GM18867 (cell line): ENCODE data around the gene L1CAM.

ENCODE experiments used
- ATAC-seq: cut with Tn5 transposase; IDR thresholded peaks from one replicate; pipeline ENCODE4 v1.9.1; 2021; ENCODE audit warnings: mild to moderate bottlenecking, moderate library complexity; ENCODE audit not compliant: unreplicated experiment

Gene L1CAM

DNA sequence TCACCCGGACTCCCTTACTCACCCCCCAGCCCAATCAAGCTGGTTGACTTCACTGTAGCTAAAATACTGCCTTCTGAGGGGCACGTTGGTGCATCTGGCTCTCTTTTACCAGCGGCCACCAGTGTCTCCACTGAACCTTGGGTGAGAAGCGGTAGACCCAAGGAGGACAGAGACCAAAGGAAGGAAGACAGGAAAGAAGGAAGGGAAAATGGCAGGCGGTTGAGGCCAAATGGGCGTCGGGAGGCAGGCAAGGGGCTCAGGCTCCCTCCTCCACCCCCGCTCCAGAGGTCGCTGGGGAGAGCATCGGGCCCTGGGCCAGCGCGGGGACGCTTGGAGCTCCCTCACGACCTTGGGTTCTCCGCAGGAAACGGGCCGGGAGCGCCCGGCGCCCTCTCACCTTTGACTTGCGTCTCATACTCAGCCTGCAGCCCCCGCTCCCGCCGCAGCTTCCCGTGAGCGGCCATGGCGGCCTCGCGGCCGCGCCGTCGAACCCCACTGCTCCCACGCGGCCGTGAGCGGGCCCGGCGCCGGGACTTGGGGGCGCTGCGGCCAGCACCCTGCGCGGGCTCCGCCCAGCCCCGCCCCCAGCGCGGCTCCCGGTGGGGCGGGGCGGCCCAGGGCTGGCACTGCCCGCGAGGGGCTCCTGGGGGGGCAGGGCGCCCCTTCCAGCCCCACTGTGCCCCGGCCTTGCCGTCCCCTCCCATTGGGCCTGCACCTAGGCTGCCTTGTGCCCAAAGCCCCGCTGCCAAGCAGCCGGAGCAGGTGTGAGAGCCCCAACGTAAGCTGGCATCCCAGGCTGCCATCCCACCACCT, 40.0 kb upstream of the L1CAM start, which contains the start of gene ARHGAP4:
Gene ARHGAP4, minus strand, starts transcription at position 526 of the 813 bp plus-strand sequence. Its CDS starts 62 bp downstream, at position 464.
- ATAC-seq, result no peak

- ATAC-seq, result no peak
Observed at GRCh38 chrX:153925387-153925738, 39.4 kb upstream of the L1CAM start.

GRCh38 chrX:153924149-153924861, 38.3 kb upstream of the L1CAM start:
- no peak for ATAC-seq

DNA sequence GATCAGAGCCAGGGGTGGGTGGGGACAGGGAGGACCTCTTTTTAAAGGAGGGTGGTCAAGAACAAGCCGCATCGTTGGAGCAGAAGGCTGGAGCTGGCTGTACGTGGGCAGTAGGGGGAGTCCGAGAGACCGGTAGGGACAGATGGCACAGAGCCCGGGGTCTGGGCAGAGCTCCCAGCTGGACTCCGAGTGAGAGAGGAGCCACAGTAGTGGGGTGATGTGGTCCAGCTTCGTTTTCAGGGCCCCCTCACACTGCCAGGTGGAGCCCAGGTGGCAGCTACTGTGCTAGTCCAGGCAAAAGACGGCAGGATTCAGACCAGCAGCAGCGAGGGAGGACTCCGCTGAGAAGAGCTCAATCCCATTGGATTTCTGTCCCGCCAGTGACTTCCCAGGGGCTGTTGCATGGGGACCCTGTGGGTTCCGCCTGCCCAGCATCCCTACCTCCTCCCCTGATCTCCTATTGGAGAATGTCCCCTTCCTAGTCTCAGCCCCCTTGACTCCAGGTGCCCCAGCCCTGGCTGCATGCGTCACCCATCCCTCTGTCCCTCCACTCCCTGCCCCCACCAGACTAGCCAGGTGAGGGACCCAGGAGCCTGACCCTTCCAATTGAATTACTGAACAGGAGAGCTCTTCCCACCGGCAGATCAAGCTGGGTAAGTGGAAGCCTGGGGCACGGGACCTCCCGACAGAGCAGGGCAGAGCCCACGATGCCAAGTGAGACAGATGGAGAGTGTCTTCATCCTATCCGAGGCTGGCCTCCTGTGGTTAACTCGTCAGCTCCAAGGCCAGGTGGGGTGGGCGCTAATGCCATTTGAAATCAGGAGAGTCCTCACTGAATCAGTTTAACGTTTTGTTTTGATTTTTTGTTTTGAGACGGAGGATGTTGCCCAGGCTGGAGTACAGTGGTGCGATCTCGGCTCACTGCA, 37.2 kb upstream of the L1CAM start:
- ATAC-seq, result no peak

GRCh38 chrX:153921511-153922446, 35.8 kb upstream of the L1CAM start:
- no peak for ATAC-seq

- no peak for ATAC-seq
Observed at GRCh38 chrX:153921070-153921469, 35.1 kb upstream of the L1CAM start.

- ATAC-seq, result no peak
Observed at GRCh38 chrX:153920546-153920945, 34.6 kb upstream of the L1CAM start.

GRCh38 chrX:153919281-153919680, 33.3 kb upstream of the L1CAM start:
- ATAC-seq, result no peak

DNA sequence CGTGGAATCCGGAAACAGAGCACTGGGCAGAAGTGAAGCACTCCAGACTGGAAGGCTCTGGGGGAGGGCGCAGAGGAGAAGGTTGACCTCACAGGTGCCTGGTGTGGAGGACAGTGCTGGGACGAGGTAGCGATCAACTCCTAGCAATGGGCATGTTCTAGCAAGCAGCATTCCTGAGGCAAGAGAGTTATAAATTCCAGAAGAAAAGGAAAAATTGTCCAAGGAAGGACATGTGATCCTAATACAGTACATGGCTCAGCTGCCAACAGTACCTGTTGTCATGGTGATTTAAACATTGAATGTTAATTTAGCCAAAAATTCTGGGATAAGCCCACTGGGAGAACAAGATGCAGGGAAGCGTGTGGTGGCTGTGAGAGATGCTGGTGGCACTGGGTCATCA, 31.9 kb upstream of the L1CAM start:
- no peak for ATAC-seq

DNA sequence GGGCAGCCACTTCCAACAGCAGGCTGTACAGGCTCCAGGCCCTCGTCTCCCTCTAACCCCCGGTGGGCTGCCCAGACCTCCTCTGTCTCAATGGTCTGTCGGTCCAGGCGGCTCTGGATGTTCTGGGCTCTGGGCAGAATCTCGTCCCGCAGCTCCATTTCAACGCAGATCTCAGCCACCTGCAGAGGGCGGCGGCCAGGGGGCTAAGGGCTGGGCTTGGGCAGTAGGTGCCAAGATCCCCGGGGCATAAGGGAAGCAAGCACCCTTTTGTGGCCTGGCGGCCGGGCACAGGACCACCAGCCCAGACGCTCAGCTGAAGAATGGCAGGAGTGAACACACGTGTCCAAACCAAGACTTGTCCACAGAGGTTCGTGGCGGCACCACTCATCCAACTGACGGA, 27.7 kb upstream of the L1CAM start:
- no peak for ATAC-seq

- ATAC-seq, result no peak
Observed at GRCh38 chrX:153913211-153913610, 27.2 kb upstream of the L1CAM start.

- ATAC-seq, result no peak
Observed at GRCh38 chrX:153911798-153912197, 25.8 kb upstream of the L1CAM start.

GRCh38 chrX:153910446-153910845, 24.5 kb upstream of the L1CAM start:
- ATAC-seq, result no peak

- ATAC-seq, result no peak
Observed at GRCh38 chrX:153909980-153910360, 24.0 kb upstream of the L1CAM start.

DNA sequence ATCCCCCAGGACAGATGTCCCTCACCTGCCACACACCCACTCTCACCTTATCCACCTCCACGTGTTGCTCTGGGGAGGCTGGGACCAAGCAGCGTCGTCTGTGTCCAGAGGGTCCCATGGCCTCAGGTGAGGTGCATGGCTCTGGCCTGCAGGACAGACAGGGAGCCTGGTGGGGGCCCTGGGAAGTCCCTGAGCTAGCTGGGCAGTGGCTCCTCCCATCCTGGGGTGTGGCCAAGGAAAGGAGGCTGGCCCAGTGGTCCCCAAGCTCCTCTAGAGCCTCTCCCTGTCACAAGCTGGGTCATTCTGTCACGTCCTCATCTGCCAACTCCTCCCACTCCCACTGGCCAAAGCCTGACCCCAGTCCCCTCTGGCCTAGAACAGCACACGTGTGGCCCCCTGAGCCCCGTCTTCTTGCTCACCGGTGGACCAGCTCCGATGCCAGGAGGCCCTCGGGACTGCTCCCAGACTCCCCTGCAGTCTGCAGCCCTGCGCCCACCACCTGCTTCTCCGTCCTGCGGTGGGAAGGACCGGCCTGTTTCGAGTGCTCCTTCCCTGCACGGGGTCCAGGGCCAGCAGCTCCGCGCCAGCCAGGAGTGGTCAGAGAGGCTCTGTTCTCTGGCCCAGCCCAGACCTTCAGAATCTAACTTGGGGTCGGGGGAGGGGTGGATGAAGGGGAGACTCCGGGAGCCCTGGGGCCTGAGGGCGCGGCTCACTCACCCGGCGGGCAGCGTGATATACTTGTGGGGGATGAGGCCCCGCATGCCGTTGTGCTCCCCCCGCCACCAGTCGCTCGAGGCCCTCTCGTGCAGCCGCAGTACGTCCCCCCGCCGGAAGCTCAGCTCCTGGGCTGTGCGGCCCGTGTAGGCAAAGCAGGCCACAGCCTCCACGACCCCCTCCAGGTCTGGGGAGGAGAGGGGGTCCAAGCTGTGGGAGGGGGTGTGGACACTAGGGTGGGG, 23.3 kb upstream of the L1CAM start:
- no peak for ATAC-seq

GRCh38 chrX:153908219-153908860, 22.4 kb upstream of the L1CAM start:
- ATAC-seq, result no peak

- ATAC-seq, result no peak
Observed at GRCh38 chrX:153907456-153907855, 21.5 kb upstream of the L1CAM start.

DNA sequence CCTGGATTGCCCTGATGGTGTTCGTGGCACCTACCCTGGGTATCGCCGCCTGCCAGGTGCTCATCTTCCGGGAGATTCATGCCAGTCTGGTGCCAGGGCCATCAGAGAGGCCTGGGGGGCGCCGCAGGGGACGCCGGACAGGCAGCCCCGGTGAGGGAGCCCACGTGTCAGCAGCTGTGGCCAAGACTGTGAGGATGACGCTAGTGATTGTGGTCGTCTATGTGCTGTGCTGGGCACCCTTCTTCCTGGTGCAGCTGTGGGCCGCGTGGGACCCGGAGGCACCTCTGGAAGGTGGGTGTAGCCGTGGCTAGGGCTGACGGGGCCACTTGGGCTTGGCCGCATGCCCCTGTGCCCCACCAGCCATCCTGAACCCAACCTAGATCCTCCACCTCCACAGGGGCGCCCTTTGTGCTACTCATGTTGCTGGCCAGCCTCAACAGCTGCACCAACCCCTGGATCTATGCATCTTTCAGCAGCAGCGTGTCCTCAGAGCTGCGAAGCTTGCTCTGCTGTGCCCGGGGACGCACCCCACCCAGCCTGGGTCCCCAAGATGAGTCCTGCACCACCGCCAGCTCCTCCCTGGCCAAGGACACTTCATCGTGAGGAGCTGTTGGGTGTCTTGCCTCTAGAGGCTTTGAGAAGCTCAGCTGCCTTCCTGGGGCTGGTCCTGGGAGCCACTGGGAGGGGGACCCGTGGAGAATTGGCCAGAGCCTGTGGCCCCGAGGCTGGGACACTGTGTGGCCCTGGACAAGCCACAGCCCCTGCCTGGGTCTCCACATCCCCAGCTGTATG, 20.3 kb upstream of the L1CAM start:
- no peak for ATAC-seq
